Measurements from ENCODE around the gene AKAP8. TPM values are rescaled to one million over a fixed set of nuclear protein-coding genes. Genes with fewer than 3 reads are reported as not detected.
"Not testable (repeated sequence)": the region's sequence is repeated elsewhere in the genome, so short reads cannot be mapped to it uniquely, and the experiment has no call there.

Gene AKAP8
- total RNA-seq, 4 donors from 2014 or later, result 21.8 to 33.2 (median 26.6) TPM

- TF ChIP-seq POLR2A (IDR thresholded peaks at IDR 0.05) (no peak), CTCF (IDR thresholded peaks at IDR 0.05) (no peak)
- Histone ChIP-seq H3K27ac (peak overlapping the region; percentile 82 to 92 (median 90)), H3K36me3 (peaks cover 8 to 11% of the 10 kb centered on the region in 2 donors), H3K27me3 (no peaks in the 10 kb centered on the region), H3K4me1 (peaks cover 37 to 46% of the 10 kb centered on the region in 2 donors), H3K4me3 (replicated peaks in 1 of 3) (peak overlapping the region; percentile 33 to 99 (median 56)), H3K9me3 (no peaks in the 10 kb centered on the region)
- intact Hi-C loops (cut with DNase I), result loop anchor here (5.0 to 10.0 kb wide), 2 partner anchors 36 to 153 kb away; no protein-coding TSS in a partner anchor
- peak; percentile 48 to 51 for DNase-seq
- 0 to 2% methylated on average over 16 of the region's 16 CpGs for WGBS, 2 donors
These were observed 38.6 kb upstream of the AKAP8 start for GRCh38 chr19:15418231-15418578.

- Histone ChIP-seq H3K9me3 (no peaks in the 10 kb centered on the region), H3K4me3 (replicated peaks in 1 of 3) (peak overlapping the region; percentile 33 to 99 (median 56)), H3K4me1 (peaks cover 42 to 51% of the 10 kb centered on the region in 2 donors), H3K36me3 (peaks cover 3 to 5% of the 10 kb centered on the region in 2 donors), H3K27ac (peak overlapping the region; percentile 82 to 92 (median 90)), H3K27me3 (no peaks in the 10 kb centered on the region)
- peak in 1 of 2 donors; percentile 14 for DNase-seq
- 5 to 7% methylated on average over 9 of the region's 9 CpGs for WGBS, 2 donors
- TF ChIP-seq CTCF (IDR thresholded peaks at IDR 0.05), result no peak
- TF ChIP-seq POLR2A (IDR thresholded peaks at IDR 0.05), result no peak
- intact Hi-C loops (cut with DNase I), result loop anchor here (5.0 to 10.0 kb wide), 2 partner anchors 35 to 153 kb away; no protein-coding TSS in a partner anchor
These were observed 38.1 kb upstream of the AKAP8 start for GRCh38 chr19:15417699-15418098.

- 83 to 84% methylated on average over 4 of the region's 4 CpGs for WGBS, 2 donors
- Histone ChIP-seq H3K4me3 (replicated peaks in 1 of 3) (no peak overlapping the region), H3K27me3 (no peaks in the 10 kb centered on the region), H3K4me1 (peaks cover 41 to 71% of the 10 kb centered on the region in 2 donors), H3K27ac (no peak overlapping the region), H3K9me3 (no peaks in the 10 kb centered on the region), H3K36me3 (peaks cover 9 to 10% of the 10 kb centered on the region in 2 donors)
- DNase-seq, result no peak
- intact Hi-C loops (cut with DNase I), result loop anchor here (10.0 kb wide), 1 partner anchor 148 kb away; no protein-coding TSS in a partner anchor
- TF ChIP-seq CTCF (IDR thresholded peaks at IDR 0.05), result no peak
- no peak for TF ChIP-seq POLR2A (IDR thresholded peaks at IDR 0.05)
These were observed 33.2 kb upstream of the AKAP8 start for GRCh38 chr19:15412832-15413231.

GRCh38 chr19:15411351-15411750 lies 31.8 kb upstream of the AKAP8 start:
- H3K4me1 ChIP-seq, result peaks cover 26 to 67% of the 10 kb centered on the region in 2 donors
- H3K27me3 ChIP-seq; H3K9me3 ChIP-seq; H3K27ac ChIP-seq; H3K36me3 ChIP-seq; H3K4me3 ChIP-seq (replicated peaks in 1 of 3): not testable (repeated sequence)
- WGBS, 2 donors, result 78 to 91% methylated on average over 2 of the region's 2 CpGs
- peak in 1 of 2 donors; percentile 11 for DNase-seq
- intact Hi-C loops (cut with DNase I), result loop anchor here (10.0 kb wide), 1 partner anchor 147 kb away; no protein-coding TSS in a partner anchor

- Histone ChIP-seq H3K27ac (peak overlapping the region in 2 of 3 donors; percentile 17 to 18), H3K9me3 (no peaks in the 10 kb centered on the region), H3K36me3 (peaks cover 26 to 35% of the 10 kb centered on the region in 2 donors), H3K4me3 (replicated peaks in 1 of 3) (no peak overlapping the region), H3K4me1 (peaks cover 13 to 33% of the 10 kb centered on the region in 2 donors), H3K27me3 (no peaks in the 10 kb centered on the region)
- no peak for TF ChIP-seq POLR2A (IDR thresholded peaks at IDR 0.05)
- TF ChIP-seq CTCF (IDR thresholded peaks at IDR 0.05), result no peak
- intact Hi-C loops (cut with DNase I), result no loop called here
- WGBS, 2 donors, result 31 to 43% methylated on average over 3 of the region's 3 CpGs
- no peak for DNase-seq
These were observed 25.2 kb upstream of the AKAP8 start for GRCh38 chr19:15404780-15405211.

Measured in thyroid gland (tissue), 4 donors.